Stomach (tissue), 9 donors: Measurements from ENCODE around the gene TUBB2A. TPM values are rescaled to one million over a fixed set of nuclear protein-coding genes. Genes with fewer than 3 reads are reported as not detected.
"Not testable (repeated sequence)": the region's sequence is repeated elsewhere in the genome, so short reads cannot be mapped to it uniquely, and the experiment has no call there.

ENCODE experiments used
- DNase-seq, 2 donors: peaks; one replicate each; pipeline versions ENCODE4 v3.0.0 to v3.0.0-alpha.2; 2013 to 2019
- H3K27ac ChIP-seq, 5 donors: fragments of 200-600 bp in 4 of 5; sonication (generic) in 4 of 5; one replicate each; pipeline ENCODE4 v1.5.1; 2013 to 2019; ENCODE audit warnings: mild to moderate bottlenecking in 1 of 5, moderate library complexity in 1 of 5
- H3K27me3 ChIP-seq, 3 donors: fragments of 200-600 bp; sonication (generic); one replicate each; pipeline ENCODE4 v1.5.1; 2017 to 2019; ENCODE audit warnings: mixed run types in 1 of 3
- H3K36me3 ChIP-seq, 4 donors: fragments of 200-600 bp; sonication (generic); 1 replicate in 3 of 4; 2 replicates in 1 of 4; pipeline ENCODE4 v1.5.1; 2016 to 2019
- H3K4me1 ChIP-seq, 4 donors: fragments of 200-600 bp; sonication (generic); one replicate each; pipeline ENCODE4 v1.5.1; 2016 to 2019
- H3K4me3 ChIP-seq, 4 donors: fragments of 200-600 bp; sonication (generic) in 3 of 4; one replicate each; pipeline ENCODE4 v1.5.1; 2016 to 2019; ENCODE audit warnings: mild to moderate bottlenecking in 1 of 4
- H3K9me3 ChIP-seq, 4 donors: fragments of 200-600 bp; sonication (generic); one replicate each; pipeline ENCODE4 v1.5.1; 2016 to 2019
- EP300 ChIP-seq: sonication (generic); formaldehyde crosslinking; IDR thresholded peaks from one replicate; pipeline ENCODE4 v1.6.1; 2017; ENCODE audit warnings: antibody characterized with exemption
- POLR2A ChIP-seq, 4 donors: fragments of 450-650 bp; IDR thresholded peaks; one replicate each; pipeline ENCODE4 v1.6.1; 2016; ENCODE audit warnings: antibody characterized with exemption in 4 of 4, control low read depth in 2 of 4, mild to moderate bottlenecking in 1 of 4, moderate library complexity in 1 of 4
- POLR2AphosphoS5 ChIP-seq, 3 donors: sonication (generic); formaldehyde crosslinking; IDR thresholded peaks; one replicate each; pipeline ENCODE4 v1.6.1; 2016; ENCODE audit warnings: antibody characterized with exemption in 3 of 3
- WGBS, 5 donors: extraction: QIAGEN DNeasy Blood & Tissue Kit in 3 of 5; methylation state at CpG; one replicate each; pipeline versions ENCODE4 v1.1.5 to v1.1.7; 2013 to 2018; 5-methylcytosine and 5-hydroxymethylcytosine counted together
- intact Hi-C: fragments of 100-400 bp; cut with DNase I; formaldehyde crosslinking; loops from one replicate; pipeline ENCODE4 v1.15.1; 2023; ENCODE audit warnings: low total_unique reads
- polyA plus RNA-seq, 3 donors: library from polyadenylated mRNA; stranded (reverse); fragments of 200-250 nt; gene quantifications; one replicate each; pipeline ENCODE4 v1.2.3, GENCODE V29; 2013
- total RNA-seq, 5 donors: library from RNA; depleted of rRNA; stranded (reverse); fragments of >200 nt; gene quantifications; one replicate each; pipeline versions ENCODE4 v1.1.0 to v1.2.3, GENCODE V29; 2014 to 2016
- TF ChIP-seq, protein P1 (sequence below), 7 experiments: fragments of 450-650 bp in 4 of 7; fragments of 200-600 bp in 3 of 7; sonication (generic) in 3 of 7; IDR thresholded peaks; one replicate each; pipeline ENCODE4 v1.5.1; 2016 to 2019; ENCODE audit warnings: antibody characterized with exemption in 7 of 7, control low read depth in 2 of 7, mild to moderate bottlenecking in 1 of 7
- donor health status: healthy with polysubstance abuse.
- donor health status: Bipolar disorder and iron deficiency.
- donor health status: healthy.

The TUBB2A gene
- total and polyA plus RNA-seq, 8 donors: 6.7 to 96.9 (median 49.0) TPM

DNA sequence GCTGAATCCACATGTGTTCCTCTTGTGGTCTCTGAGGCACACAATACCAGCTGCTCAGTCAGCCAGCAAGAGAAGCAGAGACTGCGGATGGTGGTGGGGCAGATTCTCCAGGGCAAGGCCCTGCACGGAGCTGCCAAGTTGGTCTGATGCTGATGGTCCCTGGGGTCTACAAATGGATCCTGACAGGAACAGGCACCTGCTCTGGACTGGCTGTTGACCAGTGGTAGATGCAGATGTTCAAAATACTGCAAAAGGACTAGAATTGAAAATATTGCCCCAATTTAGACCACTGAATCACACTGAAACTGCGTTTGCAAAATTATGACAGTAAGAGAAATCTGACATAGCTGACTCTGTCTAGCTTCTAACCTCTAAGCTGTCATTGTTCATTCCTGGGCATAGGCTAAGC lies 29.6 kb upstream of the TUBB2A start:
- no peaks in the 10 kb centered on the region for H3K4me1 ChIP-seq
- no peak for TF ChIP-seq POLR2A (IDR thresholded peaks at IDR 0.05)
- TF ChIP-seq POLR2AphosphoS5 (IDR thresholded peaks at IDR 0.05): no peak
- TF ChIP-seq EP300: no peak
- TF ChIP-seq, protein P1, sequence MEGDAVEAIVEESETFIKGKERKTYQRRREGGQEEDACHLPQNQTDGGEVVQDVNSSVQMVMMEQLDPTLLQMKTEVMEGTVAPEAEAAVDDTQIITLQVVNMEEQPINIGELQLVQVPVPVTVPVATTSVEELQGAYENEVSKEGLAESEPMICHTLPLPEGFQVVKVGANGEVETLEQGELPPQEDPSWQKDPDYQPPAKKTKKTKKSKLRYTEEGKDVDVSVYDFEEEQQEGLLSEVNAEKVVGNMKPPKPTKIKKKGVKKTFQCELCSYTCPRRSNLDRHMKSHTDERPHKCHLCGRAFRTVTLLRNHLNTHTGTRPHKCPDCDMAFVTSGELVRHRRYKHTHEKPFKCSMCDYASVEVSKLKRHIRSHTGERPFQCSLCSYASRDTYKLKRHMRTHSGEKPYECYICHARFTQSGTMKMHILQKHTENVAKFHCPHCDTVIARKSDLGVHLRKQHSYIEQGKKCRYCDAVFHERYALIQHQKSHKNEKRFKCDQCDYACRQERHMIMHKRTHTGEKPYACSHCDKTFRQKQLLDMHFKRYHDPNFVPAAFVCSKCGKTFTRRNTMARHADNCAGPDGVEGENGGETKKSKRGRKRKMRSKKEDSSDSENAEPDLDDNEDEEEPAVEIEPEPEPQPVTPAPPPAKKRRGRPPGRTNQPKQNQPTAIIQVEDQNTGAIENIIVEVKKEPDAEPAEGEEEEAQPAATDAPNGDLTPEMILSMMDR (IDR thresholded peaks at IDR 0.05): no peak
- H3K9me3 ChIP-seq: no peaks in the 10 kb centered on the region
- no peaks in the 10 kb centered on the region for H3K27me3 ChIP-seq
- H3K36me3 ChIP-seq: no peaks in the 10 kb centered on the region
- no peak overlapping the region for H3K27ac ChIP-seq
- 93 to 97% (median 93%) methylated on average over 3 of the region's 3 CpGs for WGBS, 5 donors
- DNase-seq: no peak
- intact Hi-C loops: no loop called here
- H3K4me3 ChIP-seq: no peak overlapping the region

- Histone ChIP-seq H3K27ac (no peak overlapping the region), H3K27me3 (peaks cover 0 to 10% (median 0%) of the 10 kb centered on the region in 3 donors), H3K4me1 (peaks cover 0 to 4% (median 0%) of the 10 kb centered on the region in 4 donors), H3K9me3 (no peaks in the 10 kb centered on the region), H3K36me3 (no peaks in the 10 kb centered on the region), H3K4me3 (no peak overlapping the region)
- WGBS, 5 donors: 67 to 79% (median 74%) methylated on average over 4 of the region's 4 CpGs
- no peak for DNase-seq
- no peak for TF ChIP-seq POLR2AphosphoS5 (IDR thresholded peaks at IDR 0.05)
- no peak for TF ChIP-seq POLR2A (IDR thresholded peaks at IDR 0.05)
- TF ChIP-seq EP300: no peak
- TF ChIP-seq, protein P1 (IDR thresholded peaks at IDR 0.05): no peak
- intact Hi-C loops: no loop called here
Observed at GRCh38 chr6:3183066-3183465, 25.7 kb upstream of the TUBB2A start.

GRCh38 chr6:3181105-3181504 lies 23.8 kb upstream of the TUBB2A start:
- Histone ChIP-seq H3K36me3 (no peaks in the 10 kb centered on the region), H3K4me1 (peaks cover 0 to 4% (median 0%) of the 10 kb centered on the region in 4 donors), H3K9me3 (no peaks in the 10 kb centered on the region), H3K27me3 (peaks cover 0 to 10% (median 0%) of the 10 kb centered on the region in 3 donors), H3K4me3 (no peak overlapping the region), H3K27ac (no peak overlapping the region)
- no peak for DNase-seq
- intact Hi-C loops: no loop called here
- WGBS, 5 donors: 81 to 83% (median 83%) methylated on average over 2 of the region's 2 CpGs
- TF ChIP-seq POLR2A (IDR thresholded peaks at IDR 0.05) (no peak), EP300 (no peak), POLR2AphosphoS5 (IDR thresholded peaks at IDR 0.05) (no peak)
- TF ChIP-seq, protein P1 (IDR thresholded peaks at IDR 0.05): no peak

- H3K4me1 ChIP-seq, H3K9me3 ChIP-seq, H3K27me3 ChIP-seq, H3K27ac ChIP-seq, DNase-seq, intact Hi-C loops, H3K36me3 ChIP-seq: not testable (repeated sequence)
- 0 to 81% (median 63%) methylated on average over 2 to 5 of the region's 8 CpGs for WGBS, 5 donors
- H3K4me3 ChIP-seq: peak overlapping the region in 1 of 4 donors; percentile 25
Observed at GRCh38 chr6:3179945-3180344, 22.6 kb upstream of the TUBB2A start.

DNA sequence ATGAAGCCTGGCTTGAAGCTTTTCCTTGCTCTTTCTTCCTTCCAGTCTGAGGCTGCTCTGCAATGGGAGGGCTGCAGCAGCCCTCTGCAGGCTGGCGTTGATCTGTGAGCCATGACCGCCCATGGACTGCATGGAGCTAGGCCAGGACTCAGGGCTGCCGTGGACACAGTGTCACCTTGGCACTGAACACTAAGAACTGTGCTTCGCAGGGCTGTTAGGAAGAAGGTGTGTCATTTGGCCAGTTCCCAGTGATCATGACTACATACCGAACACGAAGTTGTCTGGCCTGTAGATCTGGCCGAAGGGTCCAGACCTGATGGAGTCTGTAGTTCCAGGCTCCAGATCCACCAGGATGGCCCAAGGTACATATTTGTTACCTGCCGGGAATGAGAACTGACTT lies 21.3 kb upstream of the TUBB2A start:
- H3K4me1 ChIP-seq, H3K27me3 ChIP-seq, intact Hi-C loops, H3K9me3 ChIP-seq, H3K27ac ChIP-seq, H3K36me3 ChIP-seq, H3K4me3 ChIP-seq: not testable (repeated sequence)
- 42 to 63% (median 56%) methylated on average over 4 to 8 of the region's 8 CpGs for WGBS, 5 donors
- peak in 1 of 2 donors; percentile 45 for DNase-seq
